ENCODE results near the gene SMCO2. TPM values are rescaled to one million over a fixed set of nuclear protein-coding genes. Genes with fewer than 3 reads are reported as not detected.

Gene SMCO2
- total RNA-seq, 2 experiments from 2014 or later, result 0.89 to 0.91 TPM

GRCh38 chr12:27513155-27513824 lies 66.8 kb downstream of the SMCO2 start:
- Mint-ChIP-seq H3K27ac (no peak overlapping the region), H3K36me3 (no peaks in the 10 kb centered on the region), H3K4me1 (no peaks in the 10 kb centered on the region), H3K27me3 (peaks cover 60% of the 10 kb centered on the region), H3K4me3 (no peak overlapping the region), H3K9me3 (ENCODE audit: low read depth) (no peaks in the 10 kb centered on the region)
- CTCF ChIA-PET, result interaction anchor here (1.2 kb wide), 1 partner anchor 10 kb away, joined by 3 read pairs; no protein-coding TSS in a partner anchor
- no peak for ATAC-seq
- DNase-seq, result no peak

- Mint-ChIP-seq H3K27ac (no peak overlapping the region), H3K4me1 (no peaks in the 10 kb centered on the region), H3K27me3 (peaks cover 63% of the 10 kb centered on the region), H3K4me3 (no peak overlapping the region), H3K36me3 (no peaks in the 10 kb centered on the region), H3K9me3 (ENCODE audit: low read depth) (no peaks in the 10 kb centered on the region)
- CTCF ChIA-PET, result no interaction called here
- ATAC-seq (no peak), DNase-seq (no peak)
These were observed 69.1 kb downstream of the SMCO2 start for GRCh38 chr12:27515671-27516070.

- H3K36me3 Mint-ChIP-seq, result no peaks in the 10 kb centered on the region
- ATAC-seq (no peak), DNase-seq (no peak)
- peaks cover 60% of the 10 kb centered on the region for H3K27me3 Mint-ChIP-seq
- H3K4me3 Mint-ChIP-seq, result no peak overlapping the region
- H3K9me3 Mint-ChIP-seq (ENCODE audit: low read depth), result no peaks in the 10 kb centered on the region
- CTCF ChIA-PET, result no interaction called here
- no peaks in the 10 kb centered on the region for H3K4me1 Mint-ChIP-seq
- H3K27ac Mint-ChIP-seq, result no peak overlapping the region
These were observed 70.1 kb downstream of the SMCO2 start for GRCh38 chr12:27516625-27517024.

- H3K4me3 Mint-ChIP-seq, result no peak overlapping the region
- no peaks in the 10 kb centered on the region for H3K9me3 Mint-ChIP-seq (ENCODE audit: low read depth)
- H3K4me1 Mint-ChIP-seq, result peaks cover under 1% of the 10 kb centered on the region
- H3K27ac Mint-ChIP-seq, result no peak overlapping the region
- H3K27me3 Mint-ChIP-seq, result peaks cover 64% of the 10 kb centered on the region
- CTCF ChIA-PET, result no interaction called here
- ATAC-seq (no peak), DNase-seq (no peak)
- no peaks in the 10 kb centered on the region for H3K36me3 Mint-ChIP-seq
These were observed 71.0 kb downstream of the SMCO2 start for GRCh38 chr12:27517546-27517945.

GRCh38 chr12:27517961-27518665 lies 71.6 kb downstream of the SMCO2 start:
- ATAC-seq, result no peak
- Mint-ChIP-seq H3K4me3 (no peak overlapping the region), H3K27ac (no peak overlapping the region), H3K9me3 (ENCODE audit: low read depth) (no peaks in the 10 kb centered on the region), H3K36me3 (no peaks in the 10 kb centered on the region), H3K27me3 (peaks cover 61% of the 10 kb centered on the region), H3K4me1 (peaks cover 3% of the 10 kb centered on the region)
- no peak for DNase-seq
- CTCF ChIA-PET, result no interaction called here

GRCh38 chr12:27521066-27521465 lies 74.5 kb downstream of the SMCO2 start:
- no peaks in the 10 kb centered on the region for H3K36me3 Mint-ChIP-seq
- ATAC-seq (no peak), DNase-seq (no peak)
- no peak overlapping the region for H3K4me3 Mint-ChIP-seq
- CTCF ChIA-PET, result no interaction called here
- no peaks in the 10 kb centered on the region for H3K9me3 Mint-ChIP-seq (ENCODE audit: low read depth)
- peaks cover 58% of the 10 kb centered on the region for H3K27me3 Mint-ChIP-seq
- H3K27ac Mint-ChIP-seq, result no peak overlapping the region
- H3K4me1 Mint-ChIP-seq, result peaks cover 18% of the 10 kb centered on the region

- no peaks in the 10 kb centered on the region for H3K9me3 Mint-ChIP-seq (ENCODE audit: low read depth)
- no peak overlapping the region for H3K4me3 Mint-ChIP-seq
- DNase-seq (no peak), ATAC-seq (no peak)
- H3K27me3 Mint-ChIP-seq, result peaks cover 55% of the 10 kb centered on the region
- peaks cover 18% of the 10 kb centered on the region for H3K4me1 Mint-ChIP-seq
- CTCF ChIA-PET, result no interaction called here
- H3K27ac Mint-ChIP-seq, result no peak overlapping the region
- no peaks in the 10 kb centered on the region for H3K36me3 Mint-ChIP-seq
These were observed 75.4 kb downstream of the SMCO2 start for GRCh38 chr12:27521981-27522380.

- ATAC-seq (peak; percentile 3), DNase-seq (no peak)
- no peaks in the 10 kb centered on the region for H3K36me3 Mint-ChIP-seq
- CTCF ChIA-PET, result interaction anchor here (0.7 to 1.5 kb wide), 6 partner anchors 9 to 217 kb away, joined by 3 read pairs; no protein-coding TSS in a partner anchor
- H3K4me3 Mint-ChIP-seq, result peak overlapping the region; percentile 96
- peaks cover 18% of the 10 kb centered on the region for H3K4me1 Mint-ChIP-seq
- H3K9me3 Mint-ChIP-seq (ENCODE audit: low read depth), result no peaks in the 10 kb centered on the region
- peak overlapping the region; percentile 80 for H3K27ac Mint-ChIP-seq
- peaks cover 48% of the 10 kb centered on the region for H3K27me3 Mint-ChIP-seq
These were observed 76.7 kb downstream of the SMCO2 start for GRCh38 chr12:27523305-27523641.

GRCh38 chr12:27523642-27524493 lies 77.3 kb downstream of the SMCO2 start, which contains the start of gene PPFIBP1:
Gene PPFIBP1 (plus strand): TSS chr12:27524206. CDS start chr12:27633397, 109,191 bp downstream.
- Mint-ChIP-seq H3K27ac (peak within 1 kb of the TSS; percentile 80), H3K9me3 (ENCODE audit: low read depth) (no peaks in the 10 kb centered on the region), H3K36me3 (no peaks in the 10 kb centered on the region), H3K4me3 (peak within 1 kb of the TSS; percentile 96), H3K4me1 (peaks cover 18% of the 10 kb centered on the region), H3K27me3 (peaks cover 46% of the 10 kb centered on the region)
- DNase-seq (peak; percentile 97), ATAC-seq (peak; percentile 99)
- CTCF ChIA-PET, result interaction anchor here (0.7 to 1.5 kb wide), 6 partner anchors 10 to 217 kb away, joined by 3 read pairs; no protein-coding TSS in a partner anchor

GRCh38 chr12:27524494-27524835 lies 77.9 kb downstream of the SMCO2 start:
- peaks cover 18% of the 10 kb centered on the region for H3K4me1 Mint-ChIP-seq
- ATAC-seq (no peak), DNase-seq (no peak)
- H3K36me3 Mint-ChIP-seq, result no peaks in the 10 kb centered on the region
- H3K4me3 Mint-ChIP-seq, result peak overlapping the region; percentile 96
- CTCF ChIA-PET, result no interaction called here
- no peaks in the 10 kb centered on the region for H3K9me3 Mint-ChIP-seq (ENCODE audit: low read depth)
- H3K27ac Mint-ChIP-seq, result no peak overlapping the region
- peaks cover 43% of the 10 kb centered on the region for H3K27me3 Mint-ChIP-seq

GRCh38 chr12:27524839-27525753 lies 78.6 kb downstream of the SMCO2 start:
- DNase-seq, result no peak
- Mint-ChIP-seq H3K36me3 (no peaks in the 10 kb centered on the region), H3K4me3 (peak overlapping the region; percentile 96), H3K27ac (no peak overlapping the region), H3K27me3 (peaks cover 39% of the 10 kb centered on the region), H3K4me1 (peaks cover 18% of the 10 kb centered on the region), H3K9me3 (ENCODE audit: low read depth) (no peaks in the 10 kb centered on the region)
- CTCF ChIA-PET, result no interaction called here
- ATAC-seq, result no peak

- no peaks in the 10 kb centered on the region for H3K36me3 Mint-ChIP-seq
- no peak overlapping the region for H3K4me3 Mint-ChIP-seq
- no peaks in the 10 kb centered on the region for H3K9me3 Mint-ChIP-seq (ENCODE audit: low read depth)
- H3K27me3 Mint-ChIP-seq, result peaks cover 35% of the 10 kb centered on the region
- no peak for DNase-seq
- H3K27ac Mint-ChIP-seq, result no peak overlapping the region
- CTCF ChIA-PET, result no interaction called here
- peaks cover 17% of the 10 kb centered on the region for H3K4me1 Mint-ChIP-seq
- ATAC-seq, result no peak
These were observed 81.0 kb downstream of the SMCO2 start for GRCh38 chr12:27527512-27527911.

GRCh38 chr12:27528788-27529187 lies 82.3 kb downstream of the SMCO2 start:
- ATAC-seq, result no peak
- Mint-ChIP-seq H3K4me3 (no peak overlapping the region), H3K27me3 (peaks cover 43% of the 10 kb centered on the region), H3K9me3 (ENCODE audit: low read depth) (no peaks in the 10 kb centered on the region), H3K4me1 (peaks cover 13% of the 10 kb centered on the region), H3K27ac (no peak overlapping the region), H3K36me3 (no peaks in the 10 kb centered on the region)
- DNase-seq, result no peak
- CTCF ChIA-PET, result no interaction called here
